ENCODE data around the gene SH2D5.

DNA sequence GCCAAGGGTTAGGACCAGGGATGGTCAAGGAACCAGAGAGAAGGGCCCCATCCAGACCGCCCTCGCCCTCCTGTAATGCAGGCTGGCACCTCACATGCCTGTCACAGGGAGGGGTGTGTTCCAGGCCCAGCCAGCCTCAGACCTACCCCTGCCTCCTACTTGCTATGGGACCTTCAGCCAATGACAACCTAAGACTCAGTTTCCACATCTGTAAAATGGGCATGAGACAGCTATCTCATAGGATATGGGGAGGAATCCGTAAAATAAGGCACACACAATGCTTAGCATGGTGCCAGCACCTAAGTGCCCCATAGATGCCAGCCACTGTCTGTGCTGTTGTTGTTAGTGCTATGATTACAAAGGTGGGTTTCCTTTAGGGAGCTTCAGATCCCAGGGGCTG, 22.6 kb downstream of the SH2D5 start:
- TF ChIP-seq, protein P1, sequence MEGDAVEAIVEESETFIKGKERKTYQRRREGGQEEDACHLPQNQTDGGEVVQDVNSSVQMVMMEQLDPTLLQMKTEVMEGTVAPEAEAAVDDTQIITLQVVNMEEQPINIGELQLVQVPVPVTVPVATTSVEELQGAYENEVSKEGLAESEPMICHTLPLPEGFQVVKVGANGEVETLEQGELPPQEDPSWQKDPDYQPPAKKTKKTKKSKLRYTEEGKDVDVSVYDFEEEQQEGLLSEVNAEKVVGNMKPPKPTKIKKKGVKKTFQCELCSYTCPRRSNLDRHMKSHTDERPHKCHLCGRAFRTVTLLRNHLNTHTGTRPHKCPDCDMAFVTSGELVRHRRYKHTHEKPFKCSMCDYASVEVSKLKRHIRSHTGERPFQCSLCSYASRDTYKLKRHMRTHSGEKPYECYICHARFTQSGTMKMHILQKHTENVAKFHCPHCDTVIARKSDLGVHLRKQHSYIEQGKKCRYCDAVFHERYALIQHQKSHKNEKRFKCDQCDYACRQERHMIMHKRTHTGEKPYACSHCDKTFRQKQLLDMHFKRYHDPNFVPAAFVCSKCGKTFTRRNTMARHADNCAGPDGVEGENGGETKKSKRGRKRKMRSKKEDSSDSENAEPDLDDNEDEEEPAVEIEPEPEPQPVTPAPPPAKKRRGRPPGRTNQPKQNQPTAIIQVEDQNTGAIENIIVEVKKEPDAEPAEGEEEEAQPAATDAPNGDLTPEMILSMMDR (conservative IDR thresholded peaks at IDR 0.05 in 1 of 2, IDR thresholded peaks at IDR 0.05 in 1 of 2; ENCODE audit: extremely low read depth in 1 of 2, insufficient read depth in 1 of 2, low read depth in 1 of 2, low read length in 2 of 2): no peak
- TF ChIP-seq EZH2 (IDR thresholded peaks at IDR 0.05; ENCODE audit: borderline replicate concordance, low read length): no peak

All from mammary epithelial cell (primary cell).